GM08714 (cell line): ENCODE measurements around the gene TESMIN.

Experiments used
- H3K4me3 ChIP-seq: fragments of 200-500 bp; sonication (Bioruptor generic); 2 replicates; pipeline ENCODE4 v1.5.1; 2014; ENCODE audit warnings: mild to moderate bottlenecking, low read length, inconsistent platforms
- ZNF274 ChIP-seq: IDR thresholded peaks from 2 replicates; pipeline ENCODE4 v1.6.1; 2012; ENCODE audit warnings: mild to moderate bottlenecking, low read depth, low read length

Gene TESMIN

DNA sequence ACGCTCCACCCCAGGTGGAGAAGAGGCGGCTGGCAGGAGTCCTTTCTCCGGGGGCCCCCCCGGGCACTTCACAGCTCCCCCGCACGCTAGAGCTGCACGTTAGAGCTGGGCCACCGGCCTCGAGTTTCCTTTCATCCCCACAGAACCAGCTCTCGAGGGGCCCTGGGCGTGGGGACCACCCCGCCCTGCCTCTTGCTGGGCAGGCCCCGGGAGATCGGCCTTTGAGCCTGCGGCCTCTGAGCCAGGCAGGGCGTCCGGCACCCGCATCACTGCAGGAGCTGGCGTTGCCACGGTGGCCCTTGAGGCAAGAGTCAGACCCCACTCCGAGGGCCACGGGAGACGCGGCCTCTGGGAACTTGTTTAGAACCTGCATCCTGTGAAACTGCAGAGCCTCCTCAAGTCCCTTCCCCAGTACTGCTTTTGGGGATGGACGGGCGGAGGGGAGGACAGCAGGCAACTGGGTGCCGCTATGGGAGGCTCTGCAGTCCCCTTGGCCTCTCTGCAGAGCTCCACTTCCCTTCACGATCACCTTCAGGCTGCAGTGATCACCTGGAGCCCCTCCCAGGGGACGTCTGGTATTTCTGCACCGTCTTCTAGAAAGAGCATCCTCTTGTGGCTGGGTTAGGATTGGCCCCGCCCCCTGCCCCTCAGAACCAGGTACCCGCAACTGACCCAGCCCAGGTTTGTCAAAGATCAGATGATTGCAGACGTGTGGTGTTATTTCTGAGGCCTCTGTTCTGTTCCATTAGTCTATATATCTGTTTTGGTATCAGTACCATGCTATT, 80.9 kb downstream of the TESMIN start:
- TF ChIP-seq ZNF274 = no peak
- H3K4me3 ChIP-seq = no peak overlapping the region

- no peak overlapping the region for H3K4me3 ChIP-seq
- TF ChIP-seq ZNF274 = no peak
These were observed 81.8 kb downstream of the TESMIN start for GRCh38 chr11:68669301-68670090.

GRCh38 chr11:68667511-68668500, 83.5 kb downstream of the TESMIN start:
- no peak for TF ChIP-seq ZNF274
- no peak overlapping the region for H3K4me3 ChIP-seq

GRCh38 chr11:68666849-68667248, 84.5 kb downstream of the TESMIN start:
- TF ChIP-seq ZNF274 = no peak
- H3K4me3 ChIP-seq = no peak overlapping the region

DNA sequence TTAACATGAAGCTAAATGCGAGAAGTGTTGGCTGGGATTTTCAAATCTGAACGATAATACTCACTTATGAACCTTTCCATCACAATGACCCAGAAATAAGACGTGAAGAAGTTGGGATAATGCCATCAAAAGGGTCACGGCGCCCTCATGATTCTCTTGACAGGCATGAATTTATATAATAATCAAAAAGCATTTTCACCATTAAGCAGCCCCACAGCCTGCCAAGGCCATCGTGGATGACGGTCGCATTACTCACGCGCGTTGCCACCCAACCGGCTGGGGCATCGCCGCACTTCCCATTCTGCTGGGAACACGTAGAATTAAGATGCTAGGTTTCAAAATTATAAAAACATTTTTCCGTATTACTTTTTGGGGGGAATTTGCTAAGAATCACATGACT, 85.9 kb downstream of the TESMIN start:
- no peak for TF ChIP-seq ZNF274
- H3K4me3 ChIP-seq = no peak overlapping the region

DNA sequence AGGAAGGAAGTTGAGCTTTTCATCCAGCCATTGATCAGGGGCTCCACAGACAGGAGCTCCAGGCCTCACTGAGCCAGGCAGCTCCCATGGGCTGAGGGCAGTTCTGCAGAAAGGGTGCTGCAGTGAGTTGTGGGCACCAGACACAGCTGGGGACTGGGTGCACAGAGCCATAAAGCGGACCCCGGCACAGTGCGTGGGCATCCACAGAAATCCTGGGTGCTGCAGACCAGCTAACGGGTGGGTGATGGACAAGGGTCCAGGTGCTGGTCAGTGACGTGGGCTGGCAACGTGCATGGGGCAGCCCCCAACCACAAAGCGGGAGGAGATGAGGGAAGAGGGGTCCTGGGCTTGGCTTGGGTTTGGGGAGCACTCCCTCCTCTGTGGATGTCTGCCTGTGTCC, 86.4 kb downstream of the TESMIN start:
- H3K4me3 ChIP-seq = no peak overlapping the region
- TF ChIP-seq ZNF274 = no peak

- TF ChIP-seq ZNF274 = no peak
- H3K4me3 ChIP-seq = no peak overlapping the region
These were observed 87.2 kb downstream of the TESMIN start for GRCh38 chr11:68664141-68664540.

- TF ChIP-seq ZNF274 = no peak
- no peak overlapping the region for H3K4me3 ChIP-seq
These were observed 87.8 kb downstream of the TESMIN start for GRCh38 chr11:68663482-68664010.

DNA sequence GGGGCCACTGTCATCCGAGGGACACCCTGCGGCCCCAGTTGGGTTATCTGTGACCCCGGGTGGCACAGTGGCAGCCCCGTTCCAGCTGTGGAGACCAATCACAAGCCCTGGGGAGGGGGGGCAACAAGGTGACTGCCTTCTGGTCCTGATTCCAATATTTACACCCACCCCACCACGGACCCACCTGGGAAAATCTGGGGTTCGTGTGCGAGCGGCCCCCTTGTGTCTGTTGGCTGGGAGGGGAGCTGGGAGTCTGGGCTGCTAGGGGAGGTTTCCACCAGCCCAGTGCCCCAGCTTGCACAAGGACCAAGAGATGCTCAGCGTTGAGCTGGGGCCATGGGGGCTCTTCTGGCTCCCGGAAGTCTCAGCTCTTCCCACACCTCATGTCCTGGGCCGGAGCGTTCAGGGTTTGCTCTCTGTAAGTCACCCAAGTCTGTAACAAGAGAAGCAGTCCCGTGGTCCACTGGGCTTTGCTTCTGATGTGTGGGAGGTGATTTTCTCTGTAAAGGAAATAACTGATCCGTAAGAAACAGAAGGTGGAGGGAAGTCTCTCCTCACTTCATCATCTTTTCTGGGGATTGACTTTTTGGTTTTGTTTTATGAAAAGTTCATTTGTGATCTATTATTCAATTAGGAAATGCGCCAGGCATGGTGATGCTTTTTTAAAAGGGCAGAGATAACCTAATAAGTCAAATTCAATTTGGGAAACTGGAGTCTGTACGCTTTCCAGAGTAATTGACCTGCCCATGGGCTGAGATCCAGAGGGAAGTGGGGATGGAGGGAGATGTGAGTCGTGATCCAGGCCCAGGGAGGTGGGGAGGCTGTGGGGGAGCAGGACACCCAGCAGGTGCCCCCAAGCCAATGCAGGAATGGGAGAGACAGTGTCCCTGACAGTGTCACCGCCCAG, 89.4 kb downstream of the TESMIN start:
- no peak for TF ChIP-seq ZNF274
- no peak overlapping the region for H3K4me3 ChIP-seq

- H3K4me3 ChIP-seq = no peak overlapping the region
- TF ChIP-seq ZNF274 = no peak
These were observed 90.3 kb downstream of the TESMIN start for GRCh38 chr11:68661014-68661413.

DNA sequence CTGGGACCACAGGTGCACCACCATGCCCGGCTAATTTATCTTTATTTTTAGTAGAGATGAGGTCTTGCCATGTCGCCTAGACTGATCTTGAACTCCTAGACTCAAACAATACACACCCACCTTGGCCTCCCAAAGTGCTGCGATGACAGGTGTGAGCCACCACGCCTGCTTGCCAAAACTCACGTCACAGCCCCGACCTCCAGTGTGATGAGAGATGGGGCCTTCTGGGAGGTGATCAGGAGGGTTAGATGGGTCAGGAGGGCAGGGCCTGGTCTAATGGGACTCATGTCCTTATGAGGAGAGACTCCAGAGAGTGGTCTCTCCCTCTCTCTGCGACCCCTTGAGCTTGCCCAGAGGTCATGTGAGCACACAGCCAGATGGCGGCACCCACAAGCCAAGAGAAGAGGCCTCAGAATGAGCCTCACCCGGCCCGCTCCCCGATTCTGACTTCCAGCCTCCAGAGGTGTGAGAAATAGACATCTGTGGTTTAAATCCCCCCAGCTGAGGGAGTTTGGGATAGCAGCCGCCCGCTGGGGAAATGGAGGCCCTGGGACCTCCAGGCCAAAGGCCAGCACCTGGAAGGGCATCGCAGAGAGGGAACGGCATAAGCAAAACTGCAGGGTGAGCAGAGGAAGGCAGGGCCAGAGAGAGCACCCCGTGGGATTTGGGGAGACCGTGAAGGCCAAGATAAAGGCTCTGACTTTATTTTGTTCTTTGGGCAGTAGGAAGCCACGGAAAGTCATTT, 91.1 kb downstream of the TESMIN start:
- no peak for TF ChIP-seq ZNF274
- no peak overlapping the region for H3K4me3 ChIP-seq
